ENCODE results near the gene NDUFV1.

DNA sequence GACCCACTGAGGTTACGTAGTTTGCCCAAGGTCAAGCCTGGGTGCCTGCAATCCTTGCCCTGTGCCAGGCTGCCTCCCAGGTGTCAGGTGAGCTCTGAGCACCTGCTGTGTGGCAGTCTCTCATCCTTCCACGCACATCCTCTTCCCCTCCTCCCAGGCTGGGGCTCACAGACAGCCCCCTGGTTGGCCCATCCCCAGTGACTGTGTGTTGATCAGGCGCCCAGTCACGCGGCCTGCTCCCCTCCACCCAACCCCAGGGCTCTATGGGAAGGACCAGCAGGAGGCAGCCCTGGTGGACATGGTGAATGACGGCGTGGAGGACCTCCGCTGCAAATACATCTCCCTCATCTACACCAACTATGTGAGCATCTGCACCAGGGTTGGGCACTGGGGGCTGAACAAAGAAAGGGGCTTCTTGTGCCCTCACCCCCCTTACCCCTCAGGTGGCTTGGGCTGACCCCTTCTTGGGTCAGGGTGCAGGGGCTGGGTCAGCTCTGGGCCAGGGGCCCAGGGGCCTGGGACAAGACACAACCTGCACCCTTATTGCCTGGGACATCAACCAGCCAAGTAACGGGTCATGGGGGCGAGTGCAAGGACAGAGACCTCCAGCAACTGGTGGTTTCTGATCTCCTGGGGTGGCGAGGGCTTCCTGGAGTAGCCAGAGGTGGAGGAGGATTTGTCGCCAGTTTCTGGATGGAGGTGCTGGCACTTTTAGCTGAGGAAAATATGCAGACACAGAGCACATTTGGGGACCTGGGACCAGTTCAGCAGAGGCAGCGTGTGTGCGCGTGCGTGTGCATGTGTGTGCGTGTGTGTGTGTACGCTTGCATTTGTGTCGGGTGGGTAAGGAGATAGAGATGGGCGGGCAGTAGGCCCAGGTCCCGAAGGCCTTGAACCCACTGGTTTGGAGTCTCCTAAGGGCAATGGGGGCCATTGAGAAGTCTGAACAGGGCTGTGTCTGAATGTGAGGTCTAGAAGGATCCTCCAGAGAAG lies 21.6 kb upstream of the NDUFV1 start:
- TF ChIP-seq, protein P1, sequence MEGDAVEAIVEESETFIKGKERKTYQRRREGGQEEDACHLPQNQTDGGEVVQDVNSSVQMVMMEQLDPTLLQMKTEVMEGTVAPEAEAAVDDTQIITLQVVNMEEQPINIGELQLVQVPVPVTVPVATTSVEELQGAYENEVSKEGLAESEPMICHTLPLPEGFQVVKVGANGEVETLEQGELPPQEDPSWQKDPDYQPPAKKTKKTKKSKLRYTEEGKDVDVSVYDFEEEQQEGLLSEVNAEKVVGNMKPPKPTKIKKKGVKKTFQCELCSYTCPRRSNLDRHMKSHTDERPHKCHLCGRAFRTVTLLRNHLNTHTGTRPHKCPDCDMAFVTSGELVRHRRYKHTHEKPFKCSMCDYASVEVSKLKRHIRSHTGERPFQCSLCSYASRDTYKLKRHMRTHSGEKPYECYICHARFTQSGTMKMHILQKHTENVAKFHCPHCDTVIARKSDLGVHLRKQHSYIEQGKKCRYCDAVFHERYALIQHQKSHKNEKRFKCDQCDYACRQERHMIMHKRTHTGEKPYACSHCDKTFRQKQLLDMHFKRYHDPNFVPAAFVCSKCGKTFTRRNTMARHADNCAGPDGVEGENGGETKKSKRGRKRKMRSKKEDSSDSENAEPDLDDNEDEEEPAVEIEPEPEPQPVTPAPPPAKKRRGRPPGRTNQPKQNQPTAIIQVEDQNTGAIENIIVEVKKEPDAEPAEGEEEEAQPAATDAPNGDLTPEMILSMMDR (IDR thresholded peaks at IDR 0.05 in 8 of 11, conservative IDR thresholded peaks at IDR 0.05 in 3 of 11): no peak
- TF ChIP-seq POLR2AphosphoS5 (IDR thresholded peaks at IDR 0.05) (no peak), POLR2A (IDR thresholded peaks at IDR 0.05) (no peak)

Measured in spleen (tissue), 7 donors.